GM12878 (cell line): ENCODE data around the gene COL20A1. TPM values are rescaled to one million over a fixed set of nuclear protein-coding genes. Genes with fewer than 3 reads are reported as not detected.

Experiments used
- ATAC-seq: fragments of 200-7000 bp; cut with Tn5 transposase; 3 replicates; pipeline ENCODE4 v1.9.1; 2020; ENCODE audit warnings: mild to moderate bottlenecking, moderate library complexity
- BruUV-seq: library from RNA; stranded (reverse); fragments of 400-500 nt; replicated peaks from 2 replicates; lab custom pipeline; 2021; lab: Mats Ljungman, UMichigan
- CTCF ChIA-PET: fragments of 300-600 bp; sonication (Branson Sonifier 250); formaldehyde crosslinking; extraction: SDS; loops from one replicate; lab custom pipeline; 2021; ENCODE audit warnings: inconsistent platforms; lab: Yijun Ruan, JAX
- POLR2A ChIA-PET: fragments of 350-600 bp; formaldehyde crosslinking; extraction: SDS; loops from one replicate; lab custom pipeline; 2021; ENCODE audit warnings: inconsistent platforms; lab: Charles Lee
- RAD21 ChIA-PET: fragments of 300-600 bp; sonication (Branson Sonifier 250); formaldehyde crosslinking; loops from one replicate; lab custom pipeline; 2023; ENCODE audit warnings: antibody characterized with exemption; ENCODE audit not compliant: unreplicated experiment; lab: Charles Lee
- SMC1A ChIA-PET: fragments of 300-600 bp; sonication (Branson Sonifier 250); formaldehyde crosslinking; loops from one replicate; lab custom pipeline; 2023; ENCODE audit not compliant: unreplicated experiment, uncharacterized antibody; lab: Charles Lee
- DNase-seq: peaks from one replicate; pipeline ENCODE4 v3.0.0-alpha.2; 2011; ENCODE audit warnings: low read depth, low spot score
- FAIRE-seq: peaks from 3 replicates; lab custom pipeline; 2011; peaks lifted over from hg19 to GRCh38; lab: Jason Lieb, UNC
- H2AFZ ChIP-seq: 2 replicates; pipeline ENCODE4 v1.6.0; 2011; ENCODE audit warnings: low read depth, low read length, control low read depth; ENCODE audit not compliant: control insufficient read depth
- H3K27ac ChIP-seq: 2 replicates; pipeline ENCODE4 v1.5.1; 2011; ENCODE audit warnings: control low read depth; ENCODE audit not compliant: control insufficient read depth, insufficient read depth
- H3K27me3 ChIP-seq, 2 experiments: replicated peaks in 1 of 2; 2 replicates each; pipeline versions ENCODE4 v1.6.0 to v1.6.1; 2011; ENCODE audit warnings: low read length in 1 of 2; ENCODE audit not compliant: control insufficient read depth in 2 of 2, insufficient read depth in 2 of 2
- H3K36me3 ChIP-seq, 2 experiments: 2 replicates each; pipeline ENCODE4 v1.5.1; 2011; ENCODE audit warnings: low read length in 1 of 2; ENCODE audit not compliant: control insufficient read depth in 2 of 2, insufficient read depth in 2 of 2
- H3K4me1 ChIP-seq: 2 replicates; pipeline ENCODE4 v1.6.1; 2011; ENCODE audit warnings: mild to moderate bottlenecking, low read length, moderate library complexity, mixed read lengths; ENCODE audit not compliant: control insufficient read depth, insufficient read depth
- H3K4me2 ChIP-seq: 2 replicates; pipeline ENCODE4 v1.6.0; 2011; ENCODE audit warnings: control low read depth; ENCODE audit not compliant: control insufficient read depth, insufficient read depth
- H3K4me3 ChIP-seq: fragments of 200-600 bp; sonication (generic); 2 replicates; pipeline ENCODE4 v1.5.1; 2016
- H3K79me2 ChIP-seq: 2 replicates; pipeline ENCODE4 v1.6.0; 2011; ENCODE audit warnings: low read length; ENCODE audit not compliant: control insufficient read depth, insufficient read depth
- H3K9ac ChIP-seq: 2 replicates; pipeline ENCODE4 v1.8.0; 2011; ENCODE audit warnings: low read length, control low read depth, mixed read lengths; ENCODE audit not compliant: control insufficient read depth, insufficient read depth
- H3K9me3 ChIP-seq: replicated peaks from 3 replicates; pipeline ENCODE4 v1.5.1; 2011; ENCODE audit warnings: mild to moderate bottlenecking, low read length; ENCODE audit not compliant: control insufficient read depth, insufficient read depth
- H4K20me1 ChIP-seq: 2 replicates; pipeline ENCODE4 v1.6.0; 2011; ENCODE audit not compliant: control insufficient read depth, insufficient read depth
- BRCA1 ChIP-seq: IDR thresholded peaks from 2 replicates; pipeline ENCODE4 v1.6.1; 2011; ENCODE audit warnings: low read depth, low read length, improper control_type of control experiment
- CEBPZ ChIP-seq: fragments of 150-350 bp; IDR thresholded peaks from 2 replicates; pipeline ENCODE4 v1.6.1; 2016; ENCODE audit warnings: low read depth, low read length
- CREM ChIP-seq: IDR thresholded peaks from 2 replicates; pipeline ENCODE4 v1.6.1; 2014; ENCODE audit warnings: antibody characterized with exemption, low read depth
- FOXK2 ChIP-seq: fragments of 450-650 bp; IDR thresholded peaks from 2 replicates; pipeline ENCODE4 v1.6.1; 2017; ENCODE audit warnings: mild to moderate bottlenecking, moderate library complexity
- NR2C2 ChIP-seq: IDR thresholded peaks from 2 replicates; pipeline ENCODE4 v1.6.1; 2011; ENCODE audit warnings: borderline replicate concordance, low read depth; ENCODE audit not compliant: control insufficient read depth, insufficient read length
- WGBS: methylation state at CpG from one replicate; pipeline ENCODE4 v1.1.6; 2016; ENCODE audit warnings: low lambda C conversion rate; ENCODE audit not compliant: insufficient replicate concordance, insufficient coverage; ENCODE audit errors: missing lambda C conversion rate; 5-methylcytosine and 5-hydroxymethylcytosine counted together
- in situ Hi-C: fragments of 300-500 bp; cut with MboI; formaldehyde crosslinking; loops from 9 replicates; pipeline ENCODE4 v1.14.3; 2018; ENCODE audit warnings: mixed read lengths
- intact Hi-C: fragments of 100-400 bp; cut with micrococcal nuclease; formaldehyde crosslinking; loops from one replicate; pipeline ENCODE4 v1.14.2; 2022; ENCODE audit not compliant: unreplicated experiment
- polyA plus RNA-seq, 11 experiments: library from polyadenylated mRNA; depleted of rRNA in 4 of 11; unstranded in 6 of 11; stranded (reverse) in 5 of 11; fragments of >200 nt; fragmentation: Nextera tagmentation in 4 of 11; fragmentation: Illumina TruSeq in 1 of 11; extraction: Ambion mirVana in 4 of 11; extraction: Trizol in 1 of 11; gene quantifications; 1 replicate in 1 of 11; 2 replicates in 10 of 11; pipeline versions ENCODE4 v1.2.1 to v1.2.3, GENCODE V29; 2011 to 2016; ENCODE audit warnings: inconsistent platforms in 2 of 11, missing spikeins in 2 of 11, low read depth in 1 of 11
- total RNA-seq, 4 experiments: library from RNA; depleted of rRNA in 3 of 4; stranded (reverse); fragments of >200 nt in 3 of 4; fragmentation: Illumina TruSeq in 1 of 4; extraction: Trizol in 1 of 4; gene quantifications; 2 replicates each; pipeline versions ENCODE4 v1.2.1 to v1.2.3, GENCODE V29; 2013 to 2021
- TF ChIP-seq, protein P1 (sequence below): IDR thresholded peaks from 2 replicates; pipeline ENCODE4 v1.6.1; 2011; ENCODE audit warnings: low read depth, mild to moderate bottlenecking, low read length, moderate library complexity, borderline replicate concordance; ENCODE audit errors: extremely low read depth

COL20A1 gene
- total and polyA plus RNA-seq, 10 of the 15 experiments (the other 5 are each of a cell fraction or from before 2014, with no cell fraction given), result not detected

GRCh38 chr20:63262836-63263235, 30.1 kb upstream of the COL20A1 start:
- no peak for ATAC-seq
- in situ Hi-C loops (no loop called here), intact Hi-C loops (no loop called here)
- Histone ChIP-seq H3K9ac (no peak overlapping the region), H3K79me2 (no peaks in the 10 kb centered on the region), H3K27me3 (peaks cover 0 to 6% of the 10 kb centered on the region in 2 experiments; a peak in 2 of 4 replicates), H3K4me1 (no peaks in the 10 kb centered on the region), H3K9me3 (no peaks in the 10 kb centered on the region), H3K4me2 (no peak overlapping the region), H3K36me3 (no peaks in the 10 kb centered on the region), H2AFZ (no peak overlapping the region), H3K4me3 (no peak overlapping the region), H3K27ac (no peak overlapping the region), H4K20me1 (no peaks in the 10 kb centered on the region)
- FAIRE-seq, result no peak
- ChIA-PET SMC1A (no interaction called here), POLR2A (no interaction called here), RAD21 (no interaction called here), CTCF (no interaction called here)
- 26% methylated on average over 9 of the region's 9 CpGs for WGBS
- no peak for DNase-seq
- no TSS peak for BruUV-seq
- TF ChIP-seq NR2C2, result no peak
- no peak for TF ChIP-seq CREM
- TF ChIP-seq FOXK2, result no peak
- TF ChIP-seq, protein P1, sequence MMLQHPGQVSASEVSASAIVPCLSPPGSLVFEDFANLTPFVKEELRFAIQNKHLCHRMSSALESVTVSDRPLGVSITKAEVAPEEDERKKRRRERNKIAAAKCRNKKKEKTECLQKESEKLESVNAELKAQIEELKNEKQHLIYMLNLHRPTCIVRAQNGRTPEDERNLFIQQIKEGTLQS, result no peak
- no peak for TF ChIP-seq BRCA1
- no peak for TF ChIP-seq CEBPZ
